A549 treated with GW870086 at 1 μM for 4 hours (cell line): Measurements from ENCODE around the gene ANAPC10. TPM values are rescaled to one million over a fixed set of nuclear protein-coding genes. Genes with fewer than 3 reads are reported as not detected.

Experiments
- total RNA-seq: library from RNA; stranded (reverse); fragments of 200-300 nt; extraction: Qiagen RNA extraction; gene quantifications from 5 replicates; pipeline ENCODE4 v1.2.3, GENCODE V29; 2022; ENCODE audit warnings: low read depth

ANAPC10 gene, protein sequence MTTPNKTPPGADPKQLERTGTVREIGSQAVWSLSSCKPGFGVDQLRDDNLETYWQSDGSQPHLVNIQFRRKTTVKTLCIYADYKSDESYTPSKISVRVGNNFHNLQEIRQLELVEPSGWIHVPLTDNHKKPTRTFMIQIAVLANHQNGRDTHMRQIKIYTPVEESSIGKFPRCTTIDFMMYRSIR
- total RNA-seq: 10.0 to 17.5 TPM (median 14.1 TPM) in 5 replicates

DNA sequence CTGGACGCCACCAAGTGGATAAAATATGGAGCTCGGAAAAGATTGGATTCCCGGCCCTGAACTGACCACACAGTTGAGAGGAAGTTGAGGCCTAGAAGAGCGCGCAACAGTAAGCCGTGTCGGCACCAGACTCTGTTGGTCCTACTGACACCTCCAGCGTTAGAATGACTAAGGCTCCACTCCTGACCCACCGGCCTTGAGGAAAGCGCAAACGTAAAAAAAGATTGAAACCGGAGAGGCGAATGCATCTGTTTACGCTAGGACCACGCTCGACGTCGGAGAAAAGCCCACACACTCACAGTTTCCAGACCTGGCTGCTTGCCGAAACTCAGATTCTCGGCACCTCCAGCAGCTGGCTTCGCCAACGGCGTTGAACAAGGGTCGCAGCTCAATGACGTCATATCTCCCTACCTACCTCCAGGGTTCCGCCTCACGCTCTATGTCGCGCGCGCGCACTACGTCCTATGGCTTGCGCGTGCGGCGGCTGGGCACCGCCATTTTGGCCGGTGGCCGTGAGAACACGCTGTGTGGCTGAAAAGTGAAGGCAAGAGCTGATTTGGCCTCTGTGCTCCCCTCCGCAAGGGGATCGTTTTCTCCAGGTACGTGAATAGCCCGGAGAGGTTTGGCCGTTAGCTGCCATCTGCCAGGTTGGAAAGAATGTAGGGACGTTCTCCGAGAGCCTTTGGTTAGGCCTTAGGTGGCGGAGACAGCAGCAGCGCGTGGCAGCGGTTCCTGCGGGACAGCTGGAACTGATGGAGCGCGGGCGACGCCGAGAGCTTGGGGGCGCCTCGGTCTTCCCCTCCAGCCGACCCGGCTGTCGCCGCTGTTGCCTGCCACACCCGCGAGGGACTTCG is at the start of gene ANAPC10, which contains the start of gene ABCE1:
TSS of gene ANAPC10 (minus strand) at position 376 of the 854 bp plus-strand sequence. CDS start 2,097 bp downstream, outside the sequence.
TSS of gene ABCE1 (plus strand) at position 491 of the 854 bp plus-strand sequence. CDS start 6,102 bp downstream, outside the sequence.

Other genes with a start within 250 kb of the ANAPC10 start
- 64.4 to 113 TPM (median 72.8 TPM) in 5 replicates for gene ABCE1, start 115 bp upstream of the ANAPC10 start, total RNA-seq
- 11.1 to 17.7 TPM (median 15.5 TPM) in 5 replicates for gene OTUD4, start 82.4 kb upstream of the ANAPC10 start, total RNA-seq